Peyer's patch (tissue), 4 donors: ENCODE measurements around the gene HOXD12.

Experiments
- POLR2A ChIP-seq, 2 donors: fragments of 450-650 bp; IDR thresholded peaks; one replicate each; pipeline ENCODE4 v1.5.1; 2017; ENCODE audit warnings: antibody characterized with exemption in 2 of 2, mild to moderate bottlenecking in 2 of 2, moderate library complexity in 2 of 2
- TF ChIP-seq, protein P1 (sequence below), 6 experiments: fragments of 450-650 bp in 4 of 6; fragments of 200-600 bp in 2 of 6; sonication (generic) in 1 of 6; IDR thresholded peaks; one replicate each; pipeline ENCODE4 v1.5.1; 2017 to 2019; ENCODE audit warnings: antibody characterized with exemption in 6 of 6, mild to moderate bottlenecking in 3 of 6, moderate library complexity in 1 of 6

DNA sequence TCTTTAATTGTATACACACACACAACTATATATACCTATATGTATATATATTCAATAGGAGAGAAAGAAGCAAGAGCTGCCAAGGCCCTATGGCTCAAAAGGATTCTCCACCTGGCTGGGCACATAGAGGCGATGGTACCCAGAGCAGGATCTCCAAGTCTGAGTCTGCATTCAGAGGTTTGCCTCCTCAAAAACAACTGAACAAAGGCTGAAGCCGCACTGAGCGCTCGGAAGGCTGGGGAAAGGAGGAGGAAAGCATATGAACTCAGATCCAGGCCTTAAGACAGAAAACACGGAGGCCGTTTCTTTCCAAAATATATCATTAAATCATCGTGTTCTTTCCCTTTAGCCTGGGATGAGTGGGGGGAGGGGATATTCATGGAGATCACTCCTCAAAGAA lies 3.6 kb downstream of the HOXD12 start:
- TF ChIP-seq POLR2A (IDR thresholded peaks at IDR 0.05) = no peak
- TF ChIP-seq, protein P1, sequence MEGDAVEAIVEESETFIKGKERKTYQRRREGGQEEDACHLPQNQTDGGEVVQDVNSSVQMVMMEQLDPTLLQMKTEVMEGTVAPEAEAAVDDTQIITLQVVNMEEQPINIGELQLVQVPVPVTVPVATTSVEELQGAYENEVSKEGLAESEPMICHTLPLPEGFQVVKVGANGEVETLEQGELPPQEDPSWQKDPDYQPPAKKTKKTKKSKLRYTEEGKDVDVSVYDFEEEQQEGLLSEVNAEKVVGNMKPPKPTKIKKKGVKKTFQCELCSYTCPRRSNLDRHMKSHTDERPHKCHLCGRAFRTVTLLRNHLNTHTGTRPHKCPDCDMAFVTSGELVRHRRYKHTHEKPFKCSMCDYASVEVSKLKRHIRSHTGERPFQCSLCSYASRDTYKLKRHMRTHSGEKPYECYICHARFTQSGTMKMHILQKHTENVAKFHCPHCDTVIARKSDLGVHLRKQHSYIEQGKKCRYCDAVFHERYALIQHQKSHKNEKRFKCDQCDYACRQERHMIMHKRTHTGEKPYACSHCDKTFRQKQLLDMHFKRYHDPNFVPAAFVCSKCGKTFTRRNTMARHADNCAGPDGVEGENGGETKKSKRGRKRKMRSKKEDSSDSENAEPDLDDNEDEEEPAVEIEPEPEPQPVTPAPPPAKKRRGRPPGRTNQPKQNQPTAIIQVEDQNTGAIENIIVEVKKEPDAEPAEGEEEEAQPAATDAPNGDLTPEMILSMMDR (IDR thresholded peaks at IDR 0.05) = no peak
